K562 (cell line): ENCODE results near the gene PRR35. TPM values are rescaled to one million over a fixed set of nuclear protein-coding genes. Genes with fewer than 3 reads are reported as not detected.

ENCODE experiments used
- ADNP ChIP-seq: fragments of 200-800 bp; sonication (Bioruptor generic); IDR thresholded peaks from 2 replicates; pipeline ENCODE4 v1.6.1; 2016; ENCODE audit warnings: missing genetic modification characterization, missing compliant biosample characterization
- CXXC5 ChIP-seq: fragments of 250-450 bp; sonication (Bioruptor Pico); IDR thresholded peaks from 2 replicates; pipeline ENCODE4 v1.8.0; 2022; ENCODE audit warnings: inconsistent platforms, mild to moderate bottlenecking, moderate library complexity
- FIP1L1 ChIP-seq: fragments of 200-400 bp; formaldehyde crosslinking; IDR thresholded peaks from 2 replicates; pipeline ENCODE4 v1.6.1; 2018; ENCODE audit warnings: mild to moderate bottlenecking, low read depth, low read length; ENCODE audit not compliant: poor library complexity, severe bottlenecking
- FOXJ2 ChIP-seq: fragments of 200-800 bp; sonication (Bioruptor generic); IDR thresholded peaks from 2 replicates; pipeline ENCODE4 v1.6.1; 2016; ENCODE audit warnings: missing genetic modification characterization, missing compliant biosample characterization
- FUS ChIP-seq: fragments of 200-400 bp; formaldehyde crosslinking; optimal IDR thresholded peaks from 2 replicates; pipeline ENCODE3; 2017; ENCODE audit warnings: low read depth, low read length
- GATA2 ChIP-seq: sonication (generic); formaldehyde crosslinking; IDR thresholded peaks from 2 replicates; pipeline ENCODE4 v1.4.0; 2020; ENCODE audit warnings: mild to moderate bottlenecking, missing genetic modification reagents
- KLF10 ChIP-seq: fragments of 250-450 bp; sonication (Bioruptor Pico); IDR thresholded peaks from 2 replicates; pipeline ENCODE4 v1.6.1; 2021; ENCODE audit warnings: matching md5 sums
- PBX2 ChIP-seq, 2 experiments: IDR thresholded peaks in 1 of 2; conservative IDR thresholded peaks in 1 of 2; 2 replicates each; pipeline ENCODE4 v1.6.1; 2016; ENCODE audit warnings: low read depth in 2 of 2, mild to moderate bottlenecking in 1 of 2, missing compliant biosample characterization in 1 of 2, missing genetic modification characterization in 1 of 2, moderate library complexity in 1 of 2
- STAG1 ChIP-seq: sonication (generic); formaldehyde crosslinking; IDR thresholded peaks from 2 replicates; pipeline ENCODE4 v1.5.0; 2020; ENCODE audit warnings: missing genetic modification reagents, borderline replicate concordance
- TFAM ChIP-seq: fragments of 250-450 bp; sonication (Bioruptor Pico); conservative IDR thresholded peaks from 2 replicates; pipeline ENCODE4 v1.5.0; 2021; ENCODE audit warnings: mild to moderate bottlenecking, moderate library complexity
- TSC22D4 ChIP-seq: fragments of 450-650 bp; IDR thresholded peaks from 2 replicates; pipeline ENCODE4 v1.6.1; 2016; ENCODE audit warnings: missing genetic modification characterization, missing biosample characterization, control low read depth
- VEZF1 ChIP-seq: fragments of 200-800 bp; sonication (Bioruptor generic); IDR thresholded peaks from 2 replicates; pipeline ENCODE4 v1.6.1; 2017; ENCODE audit warnings: missing genetic modification characterization, missing compliant biosample characterization
- ZBTB9 ChIP-seq: fragments of 450-650 bp; formaldehyde crosslinking; IDR thresholded peaks from 2 replicates; pipeline ENCODE4 v1.4.0; 2020; ENCODE audit warnings: mild to moderate bottlenecking, moderate library complexity
- ZNF592 ChIP-seq: fragments of 450-650 bp; IDR thresholded peaks from 2 replicates; pipeline ENCODE4 v1.6.1; 2017; ENCODE audit warnings: antibody characterized with exemption, mild to moderate bottlenecking
- polyA plus RNA-seq, 8 experiments: library from polyadenylated mRNA; depleted of rRNA in 4 of 8; stranded (reverse) in 5 of 8; unstranded in 3 of 8; fragments of >200 nt; fragmentation: Nextera tagmentation in 2 of 8; fragmentation: Illumina TruSeq in 1 of 8; extraction: Ambion mirVana in 2 of 8; extraction: Trizol in 1 of 8; gene quantifications; 2 replicates each; pipeline versions ENCODE4 v1.2.1 to v1.2.3, GENCODE V29; 2011 to 2014; ENCODE audit warnings: inconsistent platforms in 1 of 8, missing spikeins in 1 of 8
- total RNA-seq, 7 experiments: library from RNA; depleted of rRNA in 6 of 7; stranded (reverse); fragments of >200 nt in 6 of 7; fragmentation: Illumina TruSeq in 2 of 7; extraction: Trizol in 2 of 7; gene quantifications; 2 replicates each; pipeline versions ENCODE4 v1.2.1 to v1.2.3, GENCODE V29; 2011 to 2021; ENCODE audit warnings: low replicate concordance in 1 of 7

The PRR35 gene
- total and polyA plus RNA-seq, 9 of the 15 experiments (the other 6 are each of a cell fraction or from before 2014, with no cell fraction given), result 0.17 to 0.45 (median 0.21) TPM; not detected in 5

- TF ChIP-seq ZBTB9 (peak; percentile 64; the same call in 1 of the 2 replicates), GATA2 (CRISPR knock-in tag) (peak; percentile 43; the same call in 1 of the 2 replicates), FOXJ2 (tag) (no peak), TSC22D4 (no peak), ADNP (tag) (no peak), TFAM (CRISPR knock-in tag) (no peak), KLF10 (CRISPR knock-in tag) (no peak), CXXC5 (CRISPR knock-in tag) (0 out of 2 replicates have a peak, but pooled peaks have one; percentile 14), VEZF1 (CRISPR knock-in tag) (peak; percentile 61), FUS (no peak), STAG1 (0 out of 2 replicates have a peak, but pooled peaks have one; percentile 21), PBX2 (CRISPR knock-in tag; IDR thresholded peaks at IDR 0.05; ENCODE audit: low read depth) (no peak), PBX2 (tag; conservative IDR thresholded peaks at IDR 0.05; ENCODE audit: low read depth) (no peak), FIP1L1 (no peak), ZNF592 (peak; percentile 34; the same call in 1 of the 2 replicates)
These were observed 5.5 kb downstream of the PRR35 start (continued) for GRCh38 chr16:565419-566330.
